OCI-LY7 (cell line): ENCODE measurements around the gene GPR37. TPM values are rescaled to one million over a fixed set of nuclear protein-coding genes. Genes with fewer than 3 reads are reported as not detected.

ENCODE experiments used
- BruUV-seq: library from RNA; stranded (reverse); fragments of 400-500 nt; replicated peaks from 2 replicates; lab custom pipeline; 2021; lab: Mats Ljungman, UMichigan
- CTCF ChIA-PET: fragments of 300-600 bp; sonication (Branson Sonifier 250); formaldehyde crosslinking; loops from one replicate; lab custom pipeline; 2022; ENCODE audit warnings: antibody characterized with exemption; ENCODE audit not compliant: unreplicated experiment; lab: Charles Lee
- POLR2A ChIA-PET: fragments of 300-600 bp; sonication (Branson Sonifier 250); formaldehyde crosslinking; loops from one replicate; lab custom pipeline; 2022; ENCODE audit warnings: antibody characterized with exemption; lab: Charles Lee
- DNase-seq: peaks from one replicate; pipeline ENCODE4 v3.0.0-alpha.2; 2015; ENCODE audit warnings: low spot score
- H2AFZ ChIP-seq: fragments of 200-600 bp; sonication (generic), shearing (Covaris generic); 2 replicates; pipeline ENCODE4 v1.6.1; 2014; ENCODE audit warnings: mild to moderate bottlenecking, antibody characterized with exemption, low read length, moderate library complexity
- H3K27ac ChIP-seq: fragments of 200-600 bp; sonication (generic); 2 replicates; pipeline ENCODE4 v1.5.1; 2014; ENCODE audit warnings: mixed run types, low read depth, mild to moderate bottlenecking, moderate library complexity, low read length, inconsistent platforms; ENCODE audit not compliant: poor library complexity, severe bottlenecking
- H3K36me3 ChIP-seq: fragments of 200-600 bp; sonication (generic); 2 replicates; pipeline ENCODE4 v1.6.1; 2014; ENCODE audit warnings: mild to moderate bottlenecking, antibody characterized with exemption, low read length, moderate library complexity, mixed read lengths; ENCODE audit not compliant: insufficient read depth
- H3K4me1 ChIP-seq: fragments of 200-600 bp; sonication (generic); 2 replicates; pipeline ENCODE4 v1.5.1; 2014; ENCODE audit warnings: mild to moderate bottlenecking, low read length; ENCODE audit not compliant: insufficient read depth, poor library complexity, severe bottlenecking
- H3K4me2 ChIP-seq: fragments of 200-600 bp; sonication (generic); 2 replicates; pipeline ENCODE4 v1.6.1; 2014; ENCODE audit warnings: mild to moderate bottlenecking, low read length
- H3K4me3 ChIP-seq: fragments of 200-600 bp; sonication (generic); 2 replicates; pipeline ENCODE4 v1.5.1; 2014; ENCODE audit warnings: mild to moderate bottlenecking, low read depth, low read length; ENCODE audit not compliant: poor library complexity, severe bottlenecking
- H3K79me2 ChIP-seq: fragments of 200-600 bp; sonication (generic); 2 replicates; pipeline ENCODE4 v1.6.1; 2016; ENCODE audit warnings: low read depth, mild to moderate bottlenecking, low read length, moderate library complexity, mixed read lengths; ENCODE audit not compliant: insufficient read depth
- H3K9me2 ChIP-seq: fragments of 200-600 bp; sonication (generic); 2 replicates; pipeline ENCODE4 v1.6.1; 2016; ENCODE audit warnings: mild to moderate bottlenecking, low read length, mixed read lengths; ENCODE audit not compliant: insufficient read depth
- H3K9me3 ChIP-seq: fragments of 200-600 bp; sonication (generic); 2 replicates; pipeline ENCODE4 v1.6.1; 2014; ENCODE audit warnings: mild to moderate bottlenecking, mixed run types, low read length, mixed read lengths
- H4K20me1 ChIP-seq: fragments of 200-600 bp; sonication (generic); 2 replicates; pipeline ENCODE4 v1.6.1; 2014; ENCODE audit warnings: mild to moderate bottlenecking, antibody characterized with exemption, low read length, moderate library complexity, mixed read lengths; ENCODE audit not compliant: insufficient read depth
- EZH2phosphoT487 ChIP-seq: fragments of 200-600 bp; sonication (generic); IDR thresholded peaks from 2 replicates; pipeline ENCODE4 v1.6.1; 2018; ENCODE audit warnings: low read depth, borderline replicate concordance, mild to moderate bottlenecking, mixed run types, antibody characterized with exemption, low read length, moderate library complexity, mixed read lengths
- intact Hi-C: fragments of 100-400 bp; cut with micrococcal nuclease; formaldehyde crosslinking; loops from one replicate; pipeline ENCODE4 v1.10.0; 2022; ENCODE audit not compliant: unreplicated experiment
- total RNA-seq, 2 experiments: library from RNA; depleted of rRNA in 1 of 2; stranded (reverse); fragments of >200 nt in 1 of 2; shearing (Covaris generic) in 1 of 2; gene quantifications; 2 replicates each; pipeline ENCODE4 v1.2.3, GENCODE V29; 2014 to 2022
- TF ChIP-seq, protein P1 (sequence below): fragments of 200-600 bp; sonication (generic); conservative IDR thresholded peaks from 2 replicates; pipeline ENCODE4 v1.5.1; 2014; ENCODE audit warnings: mild to moderate bottlenecking, antibody characterized with exemption, low read length, moderate library complexity, mixed read lengths

GPR37 gene
- total RNA-seq, 2 experiments from 2014 or later, result not detected

DNA sequence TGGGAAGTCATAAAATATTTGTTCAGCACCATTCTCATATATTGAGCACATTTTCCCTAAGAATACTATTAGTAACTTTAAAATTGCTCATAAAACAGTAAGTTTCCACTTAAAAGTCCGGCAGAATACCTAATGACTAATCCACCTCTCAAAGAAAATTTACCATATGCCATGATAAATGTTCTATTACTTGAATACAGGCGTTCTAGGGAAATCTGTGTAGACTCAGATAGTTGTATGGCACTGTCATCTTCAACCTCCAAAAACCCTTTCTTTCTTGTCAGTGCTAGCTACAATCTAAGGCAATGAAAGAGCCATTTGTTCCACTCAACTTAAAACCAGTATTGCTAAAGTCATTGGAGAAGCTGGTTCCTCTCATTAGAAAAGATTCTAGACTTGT lies 7.3 kb downstream of the GPR37 start:
- no peak overlapping the region for H3K4me2 ChIP-seq
- ChIA-PET CTCF (no interaction called here), POLR2A (interaction anchor here (1.2 kb wide), 1 partner anchor 10 kb away, joined by 3 read pairs; no protein-coding TSS in a partner anchor)
- no peaks in the 10 kb centered on the region for H4K20me1 ChIP-seq
- H3K36me3 ChIP-seq, result no peaks in the 10 kb centered on the region
- DNase-seq, result no peak
- no peaks in the 10 kb centered on the region for H3K9me2 ChIP-seq
- H3K27ac ChIP-seq, result no peak overlapping the region
- intact Hi-C loops, result no loop called here
- H3K4me3 ChIP-seq, result no peak overlapping the region
- H2AFZ ChIP-seq, result no peak overlapping the region
- no peak for TF ChIP-seq EZH2phosphoT487
- TF ChIP-seq, protein P1, sequence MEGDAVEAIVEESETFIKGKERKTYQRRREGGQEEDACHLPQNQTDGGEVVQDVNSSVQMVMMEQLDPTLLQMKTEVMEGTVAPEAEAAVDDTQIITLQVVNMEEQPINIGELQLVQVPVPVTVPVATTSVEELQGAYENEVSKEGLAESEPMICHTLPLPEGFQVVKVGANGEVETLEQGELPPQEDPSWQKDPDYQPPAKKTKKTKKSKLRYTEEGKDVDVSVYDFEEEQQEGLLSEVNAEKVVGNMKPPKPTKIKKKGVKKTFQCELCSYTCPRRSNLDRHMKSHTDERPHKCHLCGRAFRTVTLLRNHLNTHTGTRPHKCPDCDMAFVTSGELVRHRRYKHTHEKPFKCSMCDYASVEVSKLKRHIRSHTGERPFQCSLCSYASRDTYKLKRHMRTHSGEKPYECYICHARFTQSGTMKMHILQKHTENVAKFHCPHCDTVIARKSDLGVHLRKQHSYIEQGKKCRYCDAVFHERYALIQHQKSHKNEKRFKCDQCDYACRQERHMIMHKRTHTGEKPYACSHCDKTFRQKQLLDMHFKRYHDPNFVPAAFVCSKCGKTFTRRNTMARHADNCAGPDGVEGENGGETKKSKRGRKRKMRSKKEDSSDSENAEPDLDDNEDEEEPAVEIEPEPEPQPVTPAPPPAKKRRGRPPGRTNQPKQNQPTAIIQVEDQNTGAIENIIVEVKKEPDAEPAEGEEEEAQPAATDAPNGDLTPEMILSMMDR, result no peak
- H3K9me3 ChIP-seq, result no peaks in the 10 kb centered on the region
- no peaks in the 10 kb centered on the region for H3K79me2 ChIP-seq
- BruUV-seq, result no TSS peak
- H3K4me1 ChIP-seq, result no peaks in the 10 kb centered on the region

DNA sequence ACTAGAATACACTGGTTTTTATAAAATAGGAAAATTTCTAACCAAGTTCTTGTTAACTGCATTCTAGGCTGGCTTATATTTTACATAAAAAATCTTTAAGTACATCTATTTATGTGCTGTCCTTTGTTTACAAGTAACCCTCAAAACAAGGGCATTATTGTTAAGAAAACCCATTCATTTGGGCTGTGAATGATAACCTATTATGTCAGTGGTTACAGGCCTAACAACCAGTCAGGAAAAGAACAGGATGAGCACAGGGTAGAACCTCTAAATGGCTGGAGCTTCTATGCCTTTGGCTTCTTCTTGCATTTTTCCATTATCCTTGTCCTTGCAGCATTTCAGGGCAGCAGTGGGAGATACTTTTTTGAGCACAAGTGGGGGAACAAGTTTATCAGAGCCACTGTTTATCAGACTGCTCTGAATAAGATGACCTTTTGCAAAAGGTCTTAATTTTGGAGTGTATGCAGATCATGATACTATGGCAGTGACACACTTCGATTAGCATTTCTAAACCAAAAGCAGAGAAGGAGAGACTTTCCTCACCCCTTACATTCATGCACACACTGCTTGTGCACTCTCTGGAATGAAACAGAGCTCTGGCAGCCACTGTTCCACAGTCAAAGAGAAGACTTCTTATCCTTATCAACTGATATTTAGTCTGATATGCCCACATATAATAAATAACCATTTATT lies 10.9 kb downstream of the GPR37 start:
- no peak overlapping the region for H3K4me2 ChIP-seq
- intact Hi-C loops, result no loop called here
- TF ChIP-seq EZH2phosphoT487, result no peak
- no peaks in the 10 kb centered on the region for H3K9me3 ChIP-seq
- CTCF ChIA-PET, result no interaction called here
- no peaks in the 10 kb centered on the region for H3K79me2 ChIP-seq
- no peak overlapping the region for H2AFZ ChIP-seq
- BruUV-seq, result no TSS peak
- H3K27ac ChIP-seq, result no peak overlapping the region
- H4K20me1 ChIP-seq, result no peaks in the 10 kb centered on the region
- DNase-seq, result no peak
- H3K36me3 ChIP-seq, result no peaks in the 10 kb centered on the region
- no peaks in the 10 kb centered on the region for H3K9me2 ChIP-seq
- H3K4me3 ChIP-seq, result no peak overlapping the region
- POLR2A ChIA-PET, result no interaction called here
- H3K4me1 ChIP-seq, result no peaks in the 10 kb centered on the region

DNA sequence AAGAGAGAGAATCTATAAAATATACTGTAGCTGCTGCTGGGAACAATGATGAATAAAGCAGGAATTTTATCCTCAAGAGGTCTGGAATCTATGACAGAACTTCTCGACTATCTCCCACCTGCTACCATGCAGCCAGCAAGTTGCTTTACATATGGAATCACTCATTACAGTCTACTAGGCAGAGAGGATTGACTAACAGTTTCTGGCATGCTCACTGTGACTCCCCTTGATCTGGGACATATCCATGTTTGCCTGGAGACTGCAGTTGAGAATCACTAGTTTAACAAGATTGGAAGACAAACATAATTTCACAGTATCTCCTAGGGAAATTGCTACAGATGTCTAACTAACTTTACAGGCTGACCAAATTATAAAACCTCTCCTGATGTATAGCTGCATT lies 13.3 kb downstream of the GPR37 start:
- H3K4me2 ChIP-seq, result no peak overlapping the region
- no peaks in the 10 kb centered on the region for H3K79me2 ChIP-seq
- TF ChIP-seq, protein P1, result no peak
- TF ChIP-seq EZH2phosphoT487, result no peak
- no peak for DNase-seq
- ChIA-PET POLR2A (no interaction called here), CTCF (no interaction called here)
- no peak overlapping the region for H3K27ac ChIP-seq
- no peaks in the 10 kb centered on the region for H3K4me1 ChIP-seq
- intact Hi-C loops, result no loop called here
- no peaks in the 10 kb centered on the region for H3K9me2 ChIP-seq
- H4K20me1 ChIP-seq, result no peaks in the 10 kb centered on the region
- no TSS peak for BruUV-seq
- no peak overlapping the region for H2AFZ ChIP-seq
- H3K36me3 ChIP-seq, result no peaks in the 10 kb centered on the region
- no peaks in the 10 kb centered on the region for H3K9me3 ChIP-seq
- H3K4me3 ChIP-seq, result no peak overlapping the region
